Effector CD8-positive, alpha-beta T cell (primary cell): ENCODE results near the gene GPN2.
A peak's percentile ranks its signal among the peaks of the same experiment; 100 is the strongest.
"Not testable (repeated sequence)": the region's sequence is repeated elsewhere in the genome, so short reads cannot be mapped to it uniquely, and the experiment has no call there.

Experiments used
- DNase-seq: peaks from one replicate; lab custom pipeline; 2025; lab: John Stamatoyannopoulos, UW

Gene GPN2

DNA sequence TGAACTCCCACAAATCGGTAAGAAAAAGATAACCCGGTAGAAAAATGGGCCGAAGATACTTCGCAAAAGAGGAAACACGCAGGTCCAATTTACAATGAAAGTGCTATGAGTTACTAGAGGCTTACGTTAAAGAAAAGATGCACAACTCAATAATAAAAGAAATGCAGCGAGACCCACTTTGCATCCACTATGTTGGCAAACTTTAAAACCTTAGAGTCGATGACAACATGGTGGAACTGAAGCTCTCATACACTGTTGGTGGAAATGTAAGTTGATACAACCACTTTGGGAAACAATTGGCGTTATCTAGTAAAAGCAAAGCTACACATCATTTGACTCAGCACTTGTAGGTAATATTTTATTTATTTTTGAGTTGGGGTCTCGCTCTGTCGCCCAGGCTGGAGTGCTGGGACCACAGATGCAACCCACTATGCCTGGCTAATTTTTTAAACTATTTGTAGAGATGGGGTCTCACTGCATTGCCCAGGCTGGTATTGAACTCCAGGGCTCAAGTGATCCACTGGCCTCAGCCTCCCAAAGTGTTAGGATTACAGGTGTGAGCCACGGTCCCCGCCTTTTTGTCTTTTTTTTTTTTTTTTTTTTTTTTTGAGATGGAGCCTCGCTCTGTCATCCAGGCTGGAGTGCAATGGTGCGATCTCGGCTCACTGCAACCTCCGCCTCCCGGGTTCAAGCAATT, 10.9 kb upstream of the GPN2 start:
- DNase-seq: no peak

GRCh38 chr1:26900001-26900814, 10.1 kb upstream of the GPN2 start, which contains the start of gene GPATCH3:
Gene GPATCH3 (minus strand): TSS chr1:26900467. CDS start chr1:26900442, 25 bp downstream.
- peak; percentile 83 for DNase-seq

GRCh38 chr1:26897351-26897750, 7.3 kb upstream of the GPN2 start:
- no peak for DNase-seq

- no peak for DNase-seq
These were observed 4.2 kb upstream of the GPN2 start for GRCh38 chr1:26894263-26894662.

- DNase-seq: no peak
These were observed 349 bp upstream of the GPN2 start for GRCh38 chr1:26890467-26890796.

- DNase-seq: no peak
These were observed 1.9 kb downstream of the GPN2 start for GRCh38 chr1:26888231-26888630.

DNA sequence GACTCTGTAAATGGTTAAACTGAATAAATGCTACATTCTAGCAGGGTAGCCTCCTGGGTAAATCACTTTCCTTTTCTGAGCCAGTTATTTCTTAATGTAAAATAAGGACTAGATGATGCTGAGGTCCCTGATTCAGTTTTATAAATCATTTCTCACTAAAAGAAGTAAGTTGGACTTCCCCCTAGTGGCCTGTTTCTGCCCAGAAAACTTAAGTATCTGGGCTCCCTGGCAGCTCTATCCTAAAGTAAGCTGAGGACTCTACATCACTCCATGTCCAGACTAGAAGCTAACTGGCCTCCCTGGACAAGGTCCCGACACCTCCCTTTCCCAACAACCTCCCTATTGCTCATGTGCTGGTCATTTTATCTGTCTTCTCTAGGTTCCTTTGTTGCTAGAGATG, 3.0 kb downstream of the GPN2 start:
- no peak for DNase-seq

- no peak for DNase-seq
These were observed 7.2 kb downstream of the GPN2 start for GRCh38 chr1:26882696-26883463.

GRCh38 chr1:26881611-26882010, 8.5 kb downstream of the GPN2 start:
- not testable (repeated sequence) for DNase-seq

DNA sequence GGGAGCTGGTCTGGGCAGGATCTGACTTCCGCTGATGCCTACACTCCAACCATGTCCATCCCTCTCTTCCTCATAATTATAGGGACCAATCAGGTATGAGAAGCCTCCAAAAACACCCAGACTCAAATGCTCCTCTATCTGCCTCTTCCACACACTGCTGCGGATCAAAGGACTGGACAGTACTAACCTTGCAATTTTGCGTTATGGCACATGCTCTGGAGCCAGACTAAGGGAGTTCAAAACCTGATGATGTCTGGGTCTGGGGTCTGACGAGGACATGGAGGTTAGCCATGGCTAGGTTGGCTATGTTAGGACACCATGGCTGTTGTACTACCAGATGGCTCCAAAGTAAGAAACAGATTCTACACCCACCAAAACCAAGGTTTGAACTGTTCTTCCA, 10.3 kb downstream of the GPN2 start:
- DNase-seq: no peak

GRCh38 chr1:26877326-26877725, 12.8 kb downstream of the GPN2 start:
- no peak for DNase-seq

GRCh38 chr1:26874896-26875295, 15.2 kb downstream of the GPN2 start:
- DNase-seq: no peak

DNA sequence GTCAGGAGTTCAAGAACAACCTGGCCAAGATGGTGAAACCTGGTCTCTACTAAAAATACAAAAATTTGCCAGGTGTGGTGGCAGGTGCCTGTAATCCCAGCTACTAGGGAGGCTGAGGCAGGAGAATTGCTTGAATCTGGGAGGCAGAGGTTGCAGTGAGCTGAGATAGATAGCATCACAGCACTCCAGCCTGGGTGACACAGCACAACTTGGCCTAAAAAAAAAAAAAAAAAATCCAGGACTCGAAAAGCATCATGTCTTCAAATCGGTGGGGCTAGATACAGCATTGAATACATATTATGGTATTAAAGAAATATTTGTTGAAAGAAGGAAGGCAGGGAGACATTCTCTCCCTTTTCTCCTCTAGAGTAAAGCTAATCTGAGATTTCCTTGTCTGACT, 17.0 kb downstream of the GPN2 start:
- DNase-seq: not testable (repeated sequence)

- peak; percentile 90 for DNase-seq
These were observed 25.2 kb downstream of the GPN2 start for GRCh38 chr1:26864610-26865480.

GRCh38 chr1:26863685-26864077, 26.4 kb downstream of the GPN2 start:
- DNase-seq: no peak

- no peak for DNase-seq
These were observed 27.1 kb downstream of the GPN2 start, which contains the start of gene SFN for GRCh38 chr1:26862781-26863684. Gene SFN (plus strand): TSS chr1:26863149. CDS start chr1:26863213, 64 bp downstream.

DNA sequence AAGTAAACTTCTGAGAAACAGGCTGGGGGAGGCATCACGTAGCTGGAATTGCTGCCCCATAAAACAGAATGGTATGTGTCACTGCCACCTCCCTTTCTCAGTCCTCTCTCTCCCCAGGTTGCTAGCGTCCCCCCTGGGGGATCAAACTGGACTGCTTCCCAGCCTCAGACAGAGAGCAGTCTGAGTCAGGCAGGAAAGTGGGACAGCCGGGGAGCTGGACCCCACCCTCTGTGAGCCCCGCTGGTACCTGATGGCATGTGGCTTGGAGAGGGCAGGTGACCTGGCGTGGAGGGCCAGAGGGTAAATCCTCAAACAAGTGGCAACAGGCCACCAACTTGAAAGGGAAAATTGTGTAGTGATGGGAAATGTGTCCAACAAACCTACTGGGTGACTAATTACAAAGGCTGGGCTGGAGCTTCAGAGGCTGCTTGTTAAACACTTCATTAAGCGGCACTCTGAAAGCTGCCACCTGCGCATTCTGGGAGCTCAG, 28.1 kb downstream of the GPN2 start:
- no peak for DNase-seq

GRCh38 chr1:26861286-26861701, 28.8 kb downstream of the GPN2 start:
- DNase-seq: no peak

DNA sequence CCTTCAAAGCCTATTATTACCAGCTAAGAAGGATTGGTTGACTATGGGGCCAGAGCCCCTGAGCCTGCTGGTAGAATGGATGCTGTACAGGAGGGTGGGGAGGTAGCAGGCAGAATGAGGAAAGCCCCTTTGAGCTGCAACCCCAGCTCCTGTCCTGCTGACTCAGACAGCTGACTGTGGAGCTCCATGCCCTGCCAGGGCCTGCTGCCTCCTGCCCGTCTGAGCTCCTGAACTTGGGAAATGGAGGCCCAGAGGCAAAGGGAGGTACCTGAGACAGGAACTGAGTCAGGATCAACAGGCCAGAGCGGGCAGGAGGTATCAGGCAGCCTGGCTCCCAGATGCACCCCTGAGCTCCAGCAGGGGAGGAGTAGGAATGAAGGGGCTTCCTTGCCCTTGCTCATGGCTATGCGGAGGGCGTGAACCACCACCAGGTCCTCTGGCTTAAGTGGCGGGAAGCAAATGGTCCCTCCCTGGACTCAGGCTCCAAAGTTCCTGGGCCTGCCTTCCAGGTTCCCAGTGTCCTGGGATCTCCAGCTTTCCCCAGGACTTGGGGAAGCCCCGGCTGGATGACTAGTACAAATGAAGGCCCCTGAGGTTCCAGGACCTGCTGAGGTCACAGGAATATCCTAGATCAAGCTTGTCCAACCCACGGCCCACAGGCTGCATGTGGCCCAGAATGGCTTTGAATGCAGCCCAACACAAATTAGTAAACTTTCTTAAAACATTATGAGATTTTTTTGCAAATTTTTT, 31.0 kb downstream of the GPN2 start:
- DNase-seq: no peak

GRCh38 chr1:26858160-26858559, 31.9 kb downstream of the GPN2 start:
- DNase-seq: no peak
